Keratinocyte (primary cell): ENCODE results near the gene PTPRD. TPM values are rescaled to one million over a fixed set of nuclear protein-coding genes. Genes with fewer than 3 reads are reported as not detected.

Experiments used
- DNase-seq: peaks from one replicate; pipeline ENCODE4 v3.0.0-alpha.2; 2011; ENCODE audit warnings: low read depth, missing footprints, low spot score
- FAIRE-seq: peaks from 2 replicates; lab custom pipeline; 2011; peaks lifted over from hg19 to GRCh38; lab: Jason Lieb, UNC
- H2AFZ ChIP-seq: 2 replicates; pipeline ENCODE4 v1.6.0; 2012; ENCODE audit warnings: low read length, control low read depth, inconsistent platforms; ENCODE audit not compliant: control insufficient read depth
- H3K27ac ChIP-seq: 2 replicates; pipeline ENCODE4 v1.5.1; 2011; ENCODE audit warnings: low read length; ENCODE audit not compliant: control insufficient read depth, insufficient read depth
- H3K27me3 ChIP-seq: 3 replicates; pipeline ENCODE4 v1.6.0; 2011; ENCODE audit warnings: low read length; ENCODE audit not compliant: control insufficient read depth, insufficient read depth; ENCODE audit errors: extremely low read depth
- H3K36me3 ChIP-seq, 2 experiments: 2 replicates in 1 of 2; 3 replicates in 1 of 2; pipeline ENCODE4 v1.5.1; 2011; ENCODE audit warnings: low read length in 2 of 2, mild to moderate bottlenecking in 1 of 2; ENCODE audit not compliant: control insufficient read depth in 2 of 2, insufficient read depth in 2 of 2; ENCODE audit errors: extremely low read depth in 1 of 2
- H3K4me1 ChIP-seq: 3 replicates; pipeline ENCODE4 v1.5.1; 2011; ENCODE audit warnings: low read length; ENCODE audit not compliant: control insufficient read depth, insufficient read depth; ENCODE audit errors: extremely low read depth
- H3K4me2 ChIP-seq: 3 replicates; pipeline ENCODE4 v1.6.0; 2011; ENCODE audit warnings: low read depth, low read length; ENCODE audit not compliant: control insufficient read depth, insufficient read depth; ENCODE audit errors: extremely low read depth
- H3K4me3 ChIP-seq, 3 experiments: fragments of 200-600 bp in 1 of 3; sonication (generic) in 1 of 3; 2 replicates in 2 of 3; 3 replicates in 1 of 3; pipeline ENCODE4 v1.5.1; 2011 to 2016; ENCODE audit warnings: low read length in 3 of 3, mild to moderate bottlenecking in 3 of 3, control low read depth in 2 of 3, inconsistent platforms in 1 of 3, low read depth in 1 of 3, mixed read lengths in 1 of 3, mixed run types in 1 of 3, moderate library complexity in 1 of 3; ENCODE audit not compliant: control insufficient read depth in 2 of 3, insufficient read depth in 2 of 3; ENCODE audit errors: extremely low read depth in 1 of 3
- H3K79me2 ChIP-seq: 2 replicates; pipeline ENCODE4 v1.6.0; 2012; ENCODE audit warnings: low read length; ENCODE audit not compliant: control insufficient read depth, insufficient read depth
- H3K9ac ChIP-seq: 3 replicates; pipeline ENCODE4 v1.6.0; 2011; ENCODE audit warnings: low read length; ENCODE audit not compliant: control insufficient read depth, insufficient read depth; ENCODE audit errors: extremely low read depth
- H3K9me1 ChIP-seq: 3 replicates; pipeline ENCODE4 v1.6.0; 2011; ENCODE audit warnings: low read length; ENCODE audit not compliant: control insufficient read depth, insufficient read depth; ENCODE audit errors: extremely low read depth
- H3K9me3 ChIP-seq: 2 replicates; pipeline ENCODE4 v1.5.1; 2012; ENCODE audit warnings: low read depth, low read length; ENCODE audit not compliant: control insufficient read depth
- H4K20me1 ChIP-seq: 3 replicates; pipeline ENCODE4 v1.6.0; 2011; ENCODE audit warnings: low read length; ENCODE audit not compliant: control insufficient read depth, insufficient read depth; ENCODE audit errors: extremely low read depth
- CTCF ChIP-seq, 3 experiments: IDR thresholded peaks in 1 of 3; conservative IDR thresholded peaks in 1 of 3; optimal IDR thresholded peaks in 1 of 3; 2 replicates in 2 of 3; 3 replicates in 1 of 3; pipeline versions ENCODE3 to v1.5.1; 2011; ENCODE audit warnings: low read length in 3 of 3, mild to moderate bottlenecking in 3 of 3, moderate library complexity in 2 of 3, control low read depth in 1 of 3, inconsistent platforms in 1 of 3; ENCODE audit not compliant: insufficient read depth in 2 of 3; ENCODE audit errors: extremely low read depth in 1 of 3
- EZH2 ChIP-seq: IDR thresholded peaks from one replicate; pipeline ENCODE4 v1.6.1; 2012; ENCODE audit warnings: inconsistent platforms, mild to moderate bottlenecking, low read length, moderate library complexity
- dilution Hi-C: fragments of 300-500 bp; cut with MboI; formaldehyde crosslinking; loops from one replicate; pipeline ENCODE4 v1.7.0; 2020; ENCODE audit warnings: low sequenced_read_pairs; ENCODE audit not compliant: extremely low pct_ligation_motif_present
- polyA plus RNA-seq, 5 experiments: library from polyadenylated mRNA; depleted of rRNA in 3 of 5; stranded (reverse) in 3 of 5; stranded (forward) in 1 of 5; unstranded in 1 of 5; fragments of >200 nt; gene quantifications; 1 replicate in 1 of 5; 2 replicates in 3 of 5; 3 replicates in 1 of 5; pipeline versions ENCODE4 v1.2.1 to v1.2.3, GENCODE V29; 2011 to 2012; ENCODE audit warnings: missing spikeins in 2 of 5, low read depth in 1 of 5, low replicate concordance in 1 of 5

PTPRD gene
- polyA plus RNA-seq, 1 donor (not counting 4 experiments of a cell fraction or from before 2014, with no cell fraction given) = 0.10 TPM

- Histone ChIP-seq H3K9me3 (no peaks in the 10 kb centered on the region), H3K4me2 (no peak overlapping the region), H3K4me3 (no peak overlapping the region), H3K79me2 (no peaks in the 10 kb centered on the region), H3K4me1 (no peaks in the 10 kb centered on the region), H4K20me1 (no peaks in the 10 kb centered on the region), H3K27ac (no peak overlapping the region), H3K27me3 (no peaks in the 10 kb centered on the region), H3K36me3 (no peaks in the 10 kb centered on the region), H2AFZ (no peak overlapping the region), H3K9me1 (no peaks in the 10 kb centered on the region), H3K9ac (no peak overlapping the region)
- no peak for TF ChIP-seq EZH2
- TF ChIP-seq CTCF (optimal IDR thresholded peaks at IDR 0.05 in 1 of 3, IDR thresholded peaks at IDR 0.05 in 1 of 3, conservative IDR thresholded peaks at IDR 0.05 in 1 of 3; ENCODE audit: extremely low read depth in 1 of 3, insufficient read depth in 2 of 3, low read length in 3 of 3) = no peak
- FAIRE-seq (no peak), DNase-seq (no peak)
- dilution Hi-C loops = no loop called here
Observed at GRCh38 chr9:8872802-8873201, 1740.0 kb downstream of the PTPRD start.

GRCh38 chr9:8871796-8872445 is 1740.9 kb downstream of the PTPRD start:
- H3K79me2 ChIP-seq = no peaks in the 10 kb centered on the region
- no peak overlapping the region for H2AFZ ChIP-seq
- no peaks in the 10 kb centered on the region for H3K36me3 ChIP-seq
- H3K4me3 ChIP-seq = no peak overlapping the region
- no peaks in the 10 kb centered on the region for H3K27me3 ChIP-seq
- no peak overlapping the region for H3K9ac ChIP-seq
- no peak overlapping the region for H3K27ac ChIP-seq
- dilution Hi-C loops = no loop called here
- H4K20me1 ChIP-seq = no peaks in the 10 kb centered on the region
- TF ChIP-seq CTCF (optimal IDR thresholded peaks at IDR 0.05 in 1 of 3, IDR thresholded peaks at IDR 0.05 in 1 of 3, conservative IDR thresholded peaks at IDR 0.05 in 1 of 3; ENCODE audit: extremely low read depth in 1 of 3, insufficient read depth in 2 of 3, low read length in 3 of 3) = no peak
- TF ChIP-seq EZH2 = no peak
- no peaks in the 10 kb centered on the region for H3K9me1 ChIP-seq
- DNase-seq = no peak
- no peak overlapping the region for H3K4me2 ChIP-seq
- no peaks in the 10 kb centered on the region for H3K9me3 ChIP-seq
- no peak for FAIRE-seq
- H3K4me1 ChIP-seq = no peaks in the 10 kb centered on the region
